A673 (cell line): ENCODE data around the gene RNF217. TPM values are rescaled to one million over a fixed set of nuclear protein-coding genes. Genes with fewer than 3 reads are reported as not detected.
"Not testable (repeated sequence)": the region's sequence is repeated elsewhere in the genome, so short reads cannot be mapped to it uniquely, and the experiment has no call there.

Source experiments
- BruUV-seq: library from RNA; stranded (reverse); fragments of 400-500 nt; replicated peaks from 2 replicates; lab custom pipeline; 2021; lab: Mats Ljungman, UMichigan
- CTCF ChIA-PET: fragments of 300-600 bp; sonication (Branson Sonifier 250); formaldehyde crosslinking; loops from one replicate; lab custom pipeline; 2022; ENCODE audit warnings: antibody characterized with exemption; lab: Charles Lee
- POLR2A ChIA-PET: fragments of 300-600 bp; sonication (Branson Sonifier 250); formaldehyde crosslinking; loops from one replicate; lab custom pipeline; 2022; ENCODE audit warnings: antibody characterized with exemption; ENCODE audit not compliant: low non-redundant PET; lab: Charles Lee
- DNase-seq: peaks from one replicate; pipeline ENCODE4 v3.0.0-alpha.2; 2015; ENCODE audit warnings: low spot score
- H3K27ac ChIP-seq: fragments of 200-600 bp; sonication (generic); 2 replicates; pipeline ENCODE4 v1.5.1; 2016; ENCODE audit warnings: mixed run types, low read depth, mild to moderate bottlenecking, mixed read lengths, antibody characterized with exemption, low read length; ENCODE audit not compliant: poor library complexity, severe bottlenecking
- H3K27me3 ChIP-seq: fragments of 200-600 bp; sonication (generic); replicated peaks from 2 replicates; pipeline ENCODE4 v1.6.1; 2017; ENCODE audit warnings: mixed run types, low read depth, mild to moderate bottlenecking, mixed read lengths, antibody characterized with exemption, low read length; ENCODE audit not compliant: insufficient read depth, poor library complexity
- H3K36me3 ChIP-seq: fragments of 200-600 bp; sonication (generic); 2 replicates; pipeline ENCODE4 v1.6.1; 2016; ENCODE audit warnings: mixed run types, mild to moderate bottlenecking, mixed read lengths, antibody characterized with exemption, low read length; ENCODE audit not compliant: insufficient read depth, poor library complexity, severe bottlenecking
- H3K4me1 ChIP-seq: fragments of 200-600 bp; sonication (generic); 2 replicates; pipeline ENCODE4 v1.6.1; 2017; ENCODE audit warnings: mixed run types, mild to moderate bottlenecking, mixed read lengths, antibody characterized with exemption, low read length; ENCODE audit not compliant: insufficient read depth, poor library complexity, severe bottlenecking
- H3K4me3 ChIP-seq: fragments of 200-600 bp; sonication (generic); 2 replicates; pipeline ENCODE4 v1.5.1; 2016; ENCODE audit warnings: low read depth, mixed run types, mild to moderate bottlenecking, mixed read lengths, low read length; ENCODE audit not compliant: poor library complexity, severe bottlenecking
- H3K9me3 ChIP-seq: fragments of 200-600 bp; sonication (generic); 2 replicates; pipeline ENCODE4 v1.6.1; 2016; ENCODE audit warnings: mixed run types, low read depth, mild to moderate bottlenecking, mixed read lengths, antibody characterized with exemption, low read length; ENCODE audit not compliant: poor library complexity, severe bottlenecking
- EZH2 ChIP-seq: fragments of 200-600 bp; sonication (generic); IDR thresholded peaks from 2 replicates; pipeline ENCODE4 v1.6.1; 2017; ENCODE audit warnings: borderline replicate concordance, low read depth, mild to moderate bottlenecking, mixed read lengths, antibody characterized with exemption, low read length; ENCODE audit not compliant: poor library complexity, severe bottlenecking
- intact Hi-C: fragments of 100-400 bp; cut with micrococcal nuclease; formaldehyde crosslinking; loops from one replicate; pipeline ENCODE4 v1.10.0; 2022; ENCODE audit not compliant: unreplicated experiment
- total RNA-seq: library from RNA; stranded (reverse); gene quantifications from 2 replicates; pipeline ENCODE4 v1.2.3, GENCODE V29; 2021
- TF ChIP-seq, protein P1 (sequence below): fragments of 300-800, 200-600 bp; sonication (generic); conservative IDR thresholded peaks from 2 replicates; pipeline ENCODE4 v1.5.1; 2017; ENCODE audit warnings: low read depth, mild to moderate bottlenecking, antibody characterized with exemption, low read length, moderate library complexity, mixed read lengths

RNF217 gene
- total RNA-seq, 1 experiment from 2014 or later: 20.6 TPM

DNA sequence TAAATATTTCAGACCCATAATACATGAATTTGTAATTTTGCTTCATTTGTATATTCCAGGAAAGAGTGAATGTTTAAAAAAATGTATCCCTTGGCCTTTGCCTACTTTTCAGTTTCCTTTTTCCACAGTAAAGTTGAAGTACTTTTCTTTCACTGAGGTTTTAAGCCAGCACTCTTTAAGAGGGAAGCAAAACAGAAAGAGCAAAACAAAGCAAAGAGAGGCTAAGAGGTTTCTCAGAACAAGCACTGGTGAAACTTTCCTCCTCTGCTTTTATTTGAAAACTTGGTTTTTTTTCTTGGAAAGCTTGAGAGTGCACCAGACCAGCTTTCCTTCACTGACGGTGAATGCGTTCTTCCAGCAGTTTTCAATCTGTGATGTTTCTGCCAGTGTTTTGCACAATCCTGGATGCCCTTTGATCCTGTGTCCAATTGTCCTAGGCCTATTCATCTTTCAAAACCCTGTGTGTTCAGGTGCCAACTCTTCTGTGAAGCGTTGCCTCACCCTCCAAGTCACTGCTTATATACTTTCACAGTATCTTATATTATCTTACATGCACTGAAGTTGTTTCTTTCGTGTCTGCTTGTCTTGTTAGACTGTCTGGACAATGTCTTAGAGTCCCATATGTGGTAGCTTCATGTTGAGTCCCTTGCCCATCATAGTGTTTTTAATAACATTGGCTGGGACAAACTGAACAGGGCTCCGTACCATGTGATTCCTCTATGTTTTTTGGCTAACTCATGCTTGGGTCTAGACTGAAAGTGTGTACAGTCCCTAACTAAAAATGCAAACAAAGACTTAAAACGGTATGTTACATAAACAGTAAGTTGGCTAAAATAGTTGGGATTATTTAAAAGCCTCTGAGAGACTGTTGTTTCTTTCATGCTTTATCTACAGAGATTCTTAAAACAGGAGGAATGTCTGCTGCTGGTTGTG lies 1.9 kb downstream of the RNF217 start:
- intact Hi-C loops: loop anchor here (5.0 to 10.0 kb wide), 2 partner anchors 138 to 341 kb away; partner anchors contain the start of gene HDDC2
- TF ChIP-seq, protein P1, sequence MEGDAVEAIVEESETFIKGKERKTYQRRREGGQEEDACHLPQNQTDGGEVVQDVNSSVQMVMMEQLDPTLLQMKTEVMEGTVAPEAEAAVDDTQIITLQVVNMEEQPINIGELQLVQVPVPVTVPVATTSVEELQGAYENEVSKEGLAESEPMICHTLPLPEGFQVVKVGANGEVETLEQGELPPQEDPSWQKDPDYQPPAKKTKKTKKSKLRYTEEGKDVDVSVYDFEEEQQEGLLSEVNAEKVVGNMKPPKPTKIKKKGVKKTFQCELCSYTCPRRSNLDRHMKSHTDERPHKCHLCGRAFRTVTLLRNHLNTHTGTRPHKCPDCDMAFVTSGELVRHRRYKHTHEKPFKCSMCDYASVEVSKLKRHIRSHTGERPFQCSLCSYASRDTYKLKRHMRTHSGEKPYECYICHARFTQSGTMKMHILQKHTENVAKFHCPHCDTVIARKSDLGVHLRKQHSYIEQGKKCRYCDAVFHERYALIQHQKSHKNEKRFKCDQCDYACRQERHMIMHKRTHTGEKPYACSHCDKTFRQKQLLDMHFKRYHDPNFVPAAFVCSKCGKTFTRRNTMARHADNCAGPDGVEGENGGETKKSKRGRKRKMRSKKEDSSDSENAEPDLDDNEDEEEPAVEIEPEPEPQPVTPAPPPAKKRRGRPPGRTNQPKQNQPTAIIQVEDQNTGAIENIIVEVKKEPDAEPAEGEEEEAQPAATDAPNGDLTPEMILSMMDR: no peak
- no peak for TF ChIP-seq EZH2
- H3K27ac ChIP-seq: peak overlapping the region; percentile 92
- no peak for DNase-seq
- BruUV-seq: TSS peak; percentile 31
- no peaks in the 10 kb centered on the region for H3K27me3 ChIP-seq
- H3K36me3 ChIP-seq: no peaks in the 10 kb centered on the region
- CTCF ChIA-PET: no interaction called here
- H3K9me3 ChIP-seq: no peaks in the 10 kb centered on the region
- POLR2A ChIA-PET: no interaction called here
- H3K4me1 ChIP-seq: peaks cover 54% of the 10 kb centered on the region
- H3K4me3 ChIP-seq: peak overlapping the region; percentile 83

DNA sequence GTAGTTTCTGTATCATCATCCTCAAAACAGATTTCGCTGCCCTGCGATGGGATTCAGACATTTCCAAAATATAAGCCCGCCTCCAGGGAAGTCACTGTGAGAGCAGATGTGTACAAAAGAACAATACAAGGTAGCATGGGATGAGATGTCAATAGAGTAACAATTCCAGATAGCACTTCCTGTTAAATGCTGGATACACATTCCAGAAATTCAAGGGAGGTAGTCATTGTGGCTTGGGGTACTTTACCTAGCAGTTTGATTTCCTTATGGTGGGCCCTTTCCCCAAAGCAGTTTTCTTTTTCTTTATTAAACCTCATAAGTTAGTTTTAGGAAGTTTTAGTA lies 2.5 kb downstream of the RNF217 start:
- Histone ChIP-seq H3K27me3 (no peaks in the 10 kb centered on the region), H3K4me1 (peaks cover 54% of the 10 kb centered on the region), H3K9me3 (no peaks in the 10 kb centered on the region), H3K36me3 (no peaks in the 10 kb centered on the region), H3K4me3 (peak overlapping the region; percentile 83), H3K27ac (peak overlapping the region; percentile 92)
- BruUV-seq: no TSS peak
- TF ChIP-seq, protein P1: no peak
- TF ChIP-seq EZH2: no peak
- DNase-seq: no peak
- intact Hi-C loops: loop anchor here (5.0 to 10.0 kb wide), 2 partner anchors 138 to 340 kb away; partner anchors contain the start of gene HDDC2
- ChIA-PET POLR2A (no interaction called here), CTCF (no interaction called here)

DNA sequence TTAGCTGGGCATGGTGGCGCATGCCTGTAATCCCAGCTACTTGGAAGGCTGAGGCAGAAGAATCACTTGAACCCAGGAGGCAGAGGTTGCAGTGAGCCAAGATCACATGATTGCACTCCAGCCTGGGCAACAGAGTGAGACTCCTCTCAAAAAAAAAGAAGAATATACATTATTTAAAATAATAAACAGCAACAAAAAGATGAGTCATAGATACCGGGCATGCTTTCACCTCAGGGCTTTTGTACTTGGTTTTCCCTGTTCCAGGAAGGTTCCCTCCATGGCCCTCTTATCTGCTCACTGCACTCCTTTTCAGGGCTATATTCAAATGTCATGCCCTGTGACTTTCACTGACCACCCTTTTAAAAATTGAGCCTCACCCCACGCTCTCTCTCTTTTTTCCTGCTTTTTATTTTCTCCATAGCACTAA lies 3.2 kb downstream of the RNF217 start:
- peaks cover 52% of the 10 kb centered on the region for H3K4me1 ChIP-seq
- H3K36me3 ChIP-seq, H3K27ac ChIP-seq, H3K27me3 ChIP-seq, H3K9me3 ChIP-seq, POLR2A ChIA-PET, CTCF ChIA-PET, BruUV-seq, DNase-seq: not testable (repeated sequence)
- peak overlapping the region; percentile 3 for H3K4me3 ChIP-seq
- intact Hi-C loops: loop anchor here (10.0 kb wide), 1 partner anchor 339 kb away; the partner anchor contains the start of gene HDDC2
